Measurements from ENCODE around the gene CAMK2N1.

DNA sequence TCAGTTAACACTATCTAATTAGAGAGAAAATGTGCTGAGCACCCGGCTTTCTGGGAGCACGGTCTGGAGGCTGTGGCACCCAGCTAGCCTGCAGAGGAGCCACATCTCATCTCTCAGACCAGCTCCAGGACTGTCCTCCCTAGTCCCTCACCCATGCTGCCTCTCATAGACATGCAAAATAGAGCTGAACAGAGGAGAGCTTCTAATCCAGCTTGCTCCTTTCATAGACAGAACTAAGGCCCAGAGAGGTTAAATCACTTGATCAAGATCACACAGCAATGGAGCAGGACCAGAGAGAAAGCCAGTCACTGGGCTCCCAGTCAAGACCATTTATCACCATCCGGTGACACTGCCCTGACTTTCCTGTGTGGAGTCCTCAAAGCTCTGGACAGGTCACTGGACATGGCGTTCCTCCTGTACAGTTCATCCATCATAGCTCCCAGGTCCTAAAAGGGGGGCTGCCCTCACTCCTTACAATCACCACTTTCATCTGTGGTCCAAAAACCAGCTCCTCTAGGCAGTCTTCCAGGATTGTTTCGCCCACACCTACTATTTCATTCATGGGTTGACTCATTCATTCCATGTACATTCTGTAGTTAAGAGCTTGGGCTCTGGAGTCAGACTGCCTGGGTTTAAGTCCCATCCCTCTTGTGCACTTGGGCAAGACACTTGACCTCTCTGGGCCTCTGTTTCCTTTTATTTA, 8.8 kb upstream of the CAMK2N1 start:
- TF ChIP-seq CHD2 (IDR thresholded peaks at IDR 0.05; ENCODE audit: borderline replicate concordance, low read depth, low read length) (no peak), MTA2 (IDR thresholded peaks at IDR 0.05; ENCODE audit: low read depth) (no peak), ATF7 (IDR thresholded peaks at IDR 0.05; ENCODE audit: low read depth) (no peak), YY1 (IDR thresholded peaks at IDR 0.05; ENCODE audit: low read depth, low read length) (no peak), NRF1 (conservative IDR thresholded peaks at IDR 0.05; ENCODE audit: low read depth, low read length) (no peak), POLR2AphosphoS2 (IDR thresholded peaks at IDR 0.05; ENCODE audit: low read depth, low read length) (no peak)
- TF ChIP-seq, protein P1, sequence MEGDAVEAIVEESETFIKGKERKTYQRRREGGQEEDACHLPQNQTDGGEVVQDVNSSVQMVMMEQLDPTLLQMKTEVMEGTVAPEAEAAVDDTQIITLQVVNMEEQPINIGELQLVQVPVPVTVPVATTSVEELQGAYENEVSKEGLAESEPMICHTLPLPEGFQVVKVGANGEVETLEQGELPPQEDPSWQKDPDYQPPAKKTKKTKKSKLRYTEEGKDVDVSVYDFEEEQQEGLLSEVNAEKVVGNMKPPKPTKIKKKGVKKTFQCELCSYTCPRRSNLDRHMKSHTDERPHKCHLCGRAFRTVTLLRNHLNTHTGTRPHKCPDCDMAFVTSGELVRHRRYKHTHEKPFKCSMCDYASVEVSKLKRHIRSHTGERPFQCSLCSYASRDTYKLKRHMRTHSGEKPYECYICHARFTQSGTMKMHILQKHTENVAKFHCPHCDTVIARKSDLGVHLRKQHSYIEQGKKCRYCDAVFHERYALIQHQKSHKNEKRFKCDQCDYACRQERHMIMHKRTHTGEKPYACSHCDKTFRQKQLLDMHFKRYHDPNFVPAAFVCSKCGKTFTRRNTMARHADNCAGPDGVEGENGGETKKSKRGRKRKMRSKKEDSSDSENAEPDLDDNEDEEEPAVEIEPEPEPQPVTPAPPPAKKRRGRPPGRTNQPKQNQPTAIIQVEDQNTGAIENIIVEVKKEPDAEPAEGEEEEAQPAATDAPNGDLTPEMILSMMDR (IDR thresholded peaks at IDR 0.05 in 2 of 3, conservative IDR thresholded peaks at IDR 0.05 in 1 of 3; ENCODE audit: control insufficient read depth in 2 of 3, extremely low read depth in 1 of 3, insufficient read depth in 1 of 3, low read depth in 3 of 3, low read length in 3 of 3), result no peak
- TF ChIP-seq, protein P2, sequence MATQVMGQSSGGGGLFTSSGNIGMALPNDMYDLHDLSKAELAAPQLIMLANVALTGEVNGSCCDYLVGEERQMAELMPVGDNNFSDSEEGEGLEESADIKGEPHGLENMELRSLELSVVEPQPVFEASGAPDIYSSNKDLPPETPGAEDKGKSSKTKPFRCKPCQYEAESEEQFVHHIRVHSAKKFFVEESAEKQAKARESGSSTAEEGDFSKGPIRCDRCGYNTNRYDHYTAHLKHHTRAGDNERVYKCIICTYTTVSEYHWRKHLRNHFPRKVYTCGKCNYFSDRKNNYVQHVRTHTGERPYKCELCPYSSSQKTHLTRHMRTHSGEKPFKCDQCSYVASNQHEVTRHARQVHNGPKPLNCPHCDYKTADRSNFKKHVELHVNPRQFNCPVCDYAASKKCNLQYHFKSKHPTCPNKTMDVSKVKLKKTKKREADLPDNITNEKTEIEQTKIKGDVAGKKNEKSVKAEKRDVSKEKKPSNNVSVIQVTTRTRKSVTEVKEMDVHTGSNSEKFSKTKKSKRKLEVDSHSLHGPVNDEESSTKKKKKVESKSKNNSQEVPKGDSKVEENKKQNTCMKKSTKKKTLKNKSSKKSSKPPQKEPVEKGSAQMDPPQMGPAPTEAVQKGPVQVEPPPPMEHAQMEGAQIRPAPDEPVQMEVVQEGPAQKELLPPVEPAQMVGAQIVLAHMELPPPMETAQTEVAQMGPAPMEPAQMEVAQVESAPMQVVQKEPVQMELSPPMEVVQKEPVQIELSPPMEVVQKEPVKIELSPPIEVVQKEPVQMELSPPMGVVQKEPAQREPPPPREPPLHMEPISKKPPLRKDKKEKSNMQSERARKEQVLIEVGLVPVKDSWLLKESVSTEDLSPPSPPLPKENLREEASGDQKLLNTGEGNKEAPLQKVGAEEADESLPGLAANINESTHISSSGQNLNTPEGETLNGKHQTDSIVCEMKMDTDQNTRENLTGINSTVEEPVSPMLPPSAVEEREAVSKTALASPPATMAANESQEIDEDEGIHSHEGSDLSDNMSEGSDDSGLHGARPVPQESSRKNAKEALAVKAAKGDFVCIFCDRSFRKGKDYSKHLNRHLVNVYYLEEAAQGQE (IDR thresholded peaks at IDR 0.05; ENCODE audit: low read depth, low read length), result no peak
- TF ChIP-seq, protein P3, sequence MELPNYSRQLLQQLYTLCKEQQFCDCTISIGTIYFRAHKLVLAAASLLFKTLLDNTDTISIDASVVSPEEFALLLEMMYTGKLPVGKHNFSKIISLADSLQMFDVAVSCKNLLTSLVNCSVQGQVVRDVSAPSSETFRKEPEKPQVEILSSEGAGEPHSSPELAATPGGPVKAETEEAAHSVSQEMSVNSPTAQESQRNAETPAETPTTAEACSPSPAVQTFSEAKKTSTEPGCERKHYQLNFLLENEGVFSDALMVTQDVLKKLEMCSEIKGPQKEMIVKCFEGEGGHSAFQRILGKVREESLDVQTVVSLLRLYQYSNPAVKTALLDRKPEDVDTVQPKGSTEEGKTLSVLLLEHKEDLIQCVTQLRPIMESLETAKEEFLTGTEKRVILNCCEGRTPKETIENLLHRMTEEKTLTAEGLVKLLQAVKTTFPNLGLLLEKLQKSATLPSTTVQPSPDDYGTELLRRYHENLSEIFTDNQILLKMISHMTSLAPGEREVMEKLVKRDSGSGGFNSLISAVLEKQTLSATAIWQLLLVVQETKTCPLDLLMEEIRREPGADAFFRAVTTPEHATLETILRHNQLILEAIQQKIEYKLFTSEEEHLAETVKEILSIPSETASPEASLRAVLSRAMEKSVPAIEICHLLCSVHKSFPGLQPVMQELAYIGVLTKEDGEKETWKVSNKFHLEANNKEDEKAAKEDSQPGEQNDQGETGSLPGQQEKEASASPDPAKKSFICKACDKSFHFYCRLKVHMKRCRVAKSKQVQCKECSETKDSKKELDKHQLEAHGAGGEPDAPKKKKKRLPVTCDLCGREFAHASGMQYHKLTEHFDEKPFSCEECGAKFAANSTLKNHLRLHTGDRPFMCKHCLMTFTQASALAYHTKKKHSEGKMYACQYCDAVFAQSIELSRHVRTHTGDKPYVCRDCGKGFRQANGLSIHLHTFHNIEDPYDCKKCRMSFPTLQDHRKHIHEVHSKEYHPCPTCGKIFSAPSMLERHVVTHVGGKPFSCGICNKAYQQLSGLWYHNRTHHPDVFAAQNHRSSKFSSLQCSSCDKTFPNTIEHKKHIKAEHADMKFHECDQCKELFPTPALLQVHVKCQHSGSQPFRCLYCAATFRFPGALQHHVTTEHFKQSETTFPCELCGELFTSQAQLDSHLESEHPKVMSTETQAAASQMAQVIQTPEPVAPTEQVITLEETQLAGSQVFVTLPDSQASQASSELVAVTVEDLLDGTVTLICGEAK (IDR thresholded peaks at IDR 0.05; ENCODE audit: borderline replicate concordance), result no peak
